IPS-NIHi11 (cell line): ENCODE data around the gene SRGAP2C.
"Not testable (repeated sequence)": the region's sequence is repeated elsewhere in the genome, so short reads cannot be mapped to it uniquely, and the experiment has no call there.

Source experiments
- DNase-seq: peaks from one replicate; pipeline ENCODE4 v3.0.0; 2012; ENCODE audit warnings: mixed read lengths, low spot score

SRGAP2C gene

DNA sequence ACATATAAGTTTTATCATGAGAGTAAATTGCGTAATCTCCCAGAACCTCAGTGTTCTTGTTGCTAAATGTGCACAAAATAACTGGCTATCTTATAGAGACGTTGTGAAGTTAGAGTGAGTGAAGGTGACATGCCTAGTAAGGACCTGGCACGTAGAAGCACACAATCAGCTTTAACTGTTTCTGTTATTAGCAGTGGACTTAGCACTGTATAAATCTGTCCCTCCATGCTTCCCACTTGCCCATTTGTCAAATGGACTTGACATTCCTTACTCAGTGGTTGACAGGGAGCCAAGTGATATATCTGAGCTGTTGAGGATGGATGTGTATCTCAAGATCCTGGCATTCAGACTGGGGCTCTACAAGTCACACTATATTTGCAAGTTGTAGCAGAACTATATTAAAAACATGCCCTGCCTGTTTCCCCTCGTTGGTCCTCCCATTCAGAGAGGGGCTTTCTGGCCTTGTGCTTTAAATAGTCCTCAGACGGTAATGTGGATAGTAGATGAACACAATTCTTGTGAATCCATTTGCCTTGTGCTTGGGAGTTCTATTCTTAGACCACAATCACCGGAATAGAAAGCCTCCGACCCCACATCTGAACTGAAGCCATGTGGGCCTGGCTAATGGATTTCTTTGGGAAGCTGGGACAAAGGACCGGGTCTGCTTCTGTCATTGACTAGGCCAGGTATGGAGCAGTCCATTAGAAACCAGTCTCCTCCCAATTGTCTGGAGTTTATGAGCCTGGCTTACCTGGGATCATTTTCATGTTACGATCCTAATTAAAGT is 43.0 kb downstream of the SRGAP2C start:
- DNase-seq = not testable (repeated sequence)

- DNase-seq = not testable (repeated sequence)
These were observed 45.9 kb downstream of the SRGAP2C start for GRCh38 chr1:121230636-121231035.

DNA sequence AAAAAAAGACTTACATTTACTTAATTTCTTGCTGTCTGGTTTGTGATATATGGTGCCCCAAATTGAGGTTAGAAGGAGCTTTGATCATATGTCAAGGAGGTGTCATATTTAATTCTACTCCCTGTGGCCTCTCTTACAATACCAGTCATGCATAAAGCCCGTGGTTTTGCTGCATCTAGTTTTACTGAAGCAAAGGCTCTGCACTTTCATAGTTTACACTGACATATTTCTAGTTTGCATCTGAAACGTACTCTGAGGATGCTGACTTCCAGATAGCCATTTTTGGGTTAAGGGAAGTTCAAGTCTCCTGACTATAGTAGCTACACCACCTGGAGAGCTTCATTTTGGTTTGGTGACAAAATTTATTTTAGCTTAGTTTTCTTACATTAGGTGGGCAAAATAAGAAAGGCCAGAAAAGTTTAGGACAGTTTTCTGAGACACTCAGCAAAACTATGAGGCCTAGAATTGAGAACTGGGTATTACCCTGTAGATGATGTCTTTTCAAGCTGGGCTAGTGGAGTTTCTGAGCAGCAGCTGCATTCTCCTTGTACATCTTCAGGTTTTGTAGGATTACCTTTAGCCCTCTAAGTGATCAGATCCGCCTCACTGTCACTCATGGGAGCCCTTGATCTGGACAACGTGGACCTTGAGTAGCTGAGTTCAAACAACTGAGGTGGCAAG is 47.8 kb downstream of the SRGAP2C start:
- not testable (repeated sequence) for DNase-seq

DNA sequence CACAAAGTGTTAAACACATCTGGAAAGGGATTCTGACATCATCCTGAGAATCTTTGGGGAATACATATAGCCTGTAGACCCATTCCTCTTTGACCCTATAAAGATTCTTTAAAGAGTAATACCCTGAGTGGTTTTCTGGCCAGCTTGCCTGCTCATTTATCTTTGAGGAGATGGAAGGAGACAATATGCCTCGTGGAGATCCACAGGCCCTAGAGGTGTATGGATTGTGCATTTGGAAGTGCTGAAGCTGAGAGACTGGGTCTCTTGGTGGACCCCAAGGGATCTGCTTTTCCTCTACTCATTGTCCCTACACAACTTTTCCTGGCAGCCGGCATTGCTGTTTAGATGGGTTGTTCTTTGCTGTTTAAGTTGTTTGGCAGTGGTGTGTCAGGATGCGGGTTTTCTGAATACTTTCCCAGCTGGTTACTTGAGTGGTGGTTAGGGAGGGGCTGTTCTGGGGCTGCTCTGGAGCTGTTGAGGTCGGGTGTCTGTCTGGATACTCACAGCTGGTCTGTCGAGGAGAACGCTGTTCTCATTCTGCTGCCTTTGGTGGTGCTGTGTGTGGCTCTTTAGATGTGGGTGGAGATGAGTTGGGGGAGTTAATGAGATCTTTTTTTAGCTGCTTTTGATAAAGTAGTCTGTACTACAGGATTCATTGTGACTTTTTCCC is 49.5 kb downstream of the SRGAP2C start:
- DNase-seq = not testable (repeated sequence)

DNA sequence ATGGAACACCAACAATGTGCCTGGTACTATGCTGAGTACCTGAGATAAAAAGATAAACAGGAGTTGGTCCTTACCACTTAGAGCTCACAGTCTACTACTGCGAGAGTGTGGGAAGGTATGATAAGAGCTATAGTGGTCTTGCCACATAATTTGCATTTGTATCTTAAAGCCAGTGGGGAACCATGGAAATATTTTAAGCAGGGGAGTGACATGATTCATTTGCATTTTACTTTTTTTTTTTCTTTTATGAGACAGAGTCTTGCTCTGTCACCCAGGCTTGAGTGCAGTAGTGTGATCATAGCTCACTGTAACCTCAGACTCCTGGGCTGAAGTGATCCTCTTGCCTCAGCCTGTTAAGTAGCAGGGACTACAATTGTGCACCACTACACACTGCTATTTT is 53.6 kb downstream of the SRGAP2C start:
- not testable (repeated sequence) for DNase-seq

- not testable (repeated sequence) for DNase-seq
These were observed 59.1 kb downstream of the SRGAP2C start for GRCh38 chr1:121243913-121244312.

- DNase-seq = not testable (repeated sequence)
These were observed 61.6 kb downstream of the SRGAP2C start for GRCh38 chr1:121246399-121246798.

DNA sequence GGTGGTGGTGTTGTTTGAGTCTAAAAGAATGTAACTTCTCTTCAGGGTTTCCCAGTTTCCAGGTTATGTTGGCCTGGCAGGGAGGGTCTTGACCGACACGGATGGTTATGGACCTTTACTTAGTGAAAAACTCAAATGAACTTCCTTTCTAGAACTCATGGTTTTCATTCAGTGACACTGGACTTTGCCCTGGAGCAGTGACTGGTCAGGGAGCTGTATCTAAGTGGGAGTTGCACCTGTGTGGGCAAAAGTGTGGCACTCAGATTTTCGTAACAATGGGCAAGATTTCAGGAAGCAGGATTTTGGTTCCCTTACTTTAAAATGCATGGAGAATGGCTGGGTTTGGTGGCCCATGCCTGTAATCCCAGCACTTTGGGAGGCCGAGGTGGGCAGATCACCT is 67.9 kb downstream of the SRGAP2C start:
- not testable (repeated sequence) for DNase-seq

GRCh38 chr1:121254618-121255017 is 69.8 kb downstream of the SRGAP2C start:
- DNase-seq = not testable (repeated sequence)

DNA sequence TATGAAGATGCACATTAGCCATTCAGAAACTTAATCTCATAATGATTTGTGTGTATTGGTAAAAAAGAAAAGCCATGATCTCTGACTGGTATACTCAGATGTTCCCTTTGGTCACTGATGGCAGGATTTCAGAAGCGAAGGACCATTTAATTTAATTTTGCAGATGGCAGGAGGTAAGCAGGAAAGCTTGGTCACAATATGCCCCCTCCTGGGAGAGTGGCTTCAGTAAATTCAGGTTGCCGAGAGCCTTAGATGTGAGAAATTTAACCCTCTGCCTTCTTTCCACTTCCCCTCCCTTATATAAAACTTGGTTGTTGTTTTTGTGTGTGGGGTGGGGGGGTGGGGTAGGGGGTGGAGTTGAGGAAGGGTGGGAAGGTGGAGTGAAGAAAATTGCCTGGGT is 72.9 kb downstream of the SRGAP2C start:
- DNase-seq = not testable (repeated sequence)

DNA sequence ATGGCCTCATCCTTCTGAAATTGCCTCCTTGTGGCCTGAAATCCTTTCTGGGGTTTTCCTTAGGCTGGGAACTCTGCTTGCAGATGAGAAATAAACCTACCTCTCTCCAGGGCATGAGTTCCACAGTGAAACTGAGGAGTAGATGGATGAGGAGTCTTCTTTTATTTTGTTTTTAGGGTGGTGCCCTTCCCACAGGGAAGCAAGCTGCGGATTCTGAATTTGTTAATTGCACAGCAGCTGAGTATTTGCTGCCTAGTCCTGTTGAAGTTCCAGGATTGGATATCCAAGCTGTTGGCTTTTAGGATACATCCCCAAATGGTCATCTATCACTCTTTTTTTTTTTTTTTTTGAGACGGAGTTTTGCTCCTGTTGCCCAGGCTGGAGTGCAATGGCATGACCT is 73.4 kb downstream of the SRGAP2C start:
- not testable (repeated sequence) for DNase-seq

DNA sequence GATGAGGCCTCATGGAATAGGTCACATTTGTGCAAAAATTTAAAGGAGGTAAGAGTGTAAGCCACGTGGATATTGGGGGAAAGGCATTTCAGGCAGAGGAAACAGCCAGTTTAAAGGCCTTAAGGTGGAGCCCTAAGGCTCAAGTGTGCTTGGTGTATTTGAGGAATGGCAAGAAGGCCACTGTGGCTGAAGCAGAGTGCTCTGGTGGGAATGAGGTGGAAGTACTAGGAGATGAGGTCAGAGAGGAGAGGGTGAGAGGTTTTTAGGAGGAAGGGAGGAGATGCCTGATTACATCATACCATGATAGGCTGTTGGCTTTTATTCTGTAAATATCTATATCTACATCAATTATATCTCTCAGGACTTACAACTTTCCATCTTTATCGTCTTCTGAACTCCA is 75.4 kb downstream of the SRGAP2C start:
- not testable (repeated sequence) for DNase-seq

GRCh38 chr1:121262163-121262562 is 77.4 kb downstream of the SRGAP2C start:
- DNase-seq = not testable (repeated sequence)

GRCh38 chr1:121263789-121264244 is 79.0 kb downstream of the SRGAP2C start:
- not testable (repeated sequence) for DNase-seq

DNA sequence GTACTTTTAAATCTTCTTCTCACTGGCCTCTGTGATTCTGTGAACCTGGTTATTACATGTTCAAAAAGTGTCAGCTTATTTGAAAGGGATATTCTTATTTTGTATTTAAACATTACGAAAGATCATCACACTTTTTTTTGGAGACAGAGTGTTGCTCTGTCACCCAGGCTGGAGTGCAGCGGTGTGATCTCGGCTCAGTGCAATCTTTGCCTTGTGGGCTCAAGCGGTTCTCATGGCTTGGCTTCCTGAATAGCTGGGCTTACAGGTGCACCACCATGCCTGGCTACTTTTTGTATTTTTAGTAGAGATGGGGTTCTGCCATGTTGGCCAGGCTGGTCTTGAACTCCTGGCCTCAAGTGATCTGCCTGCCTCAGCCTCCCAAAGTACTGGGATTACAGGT is 82.3 kb downstream of the SRGAP2C start:
- DNase-seq = not testable (repeated sequence)

GRCh38 chr1:121269309-121269708 is 84.5 kb downstream of the SRGAP2C start:
- DNase-seq = not testable (repeated sequence)

GRCh38 chr1:121269973-121270372 is 85.2 kb downstream of the SRGAP2C start:
- not testable (repeated sequence) for DNase-seq

- not testable (repeated sequence) for DNase-seq
These were observed 86.5 kb downstream of the SRGAP2C start for GRCh38 chr1:121271143-121271715.

GRCh38 chr1:121275435-121275834 is 90.7 kb downstream of the SRGAP2C start:
- DNase-seq = not testable (repeated sequence)

DNA sequence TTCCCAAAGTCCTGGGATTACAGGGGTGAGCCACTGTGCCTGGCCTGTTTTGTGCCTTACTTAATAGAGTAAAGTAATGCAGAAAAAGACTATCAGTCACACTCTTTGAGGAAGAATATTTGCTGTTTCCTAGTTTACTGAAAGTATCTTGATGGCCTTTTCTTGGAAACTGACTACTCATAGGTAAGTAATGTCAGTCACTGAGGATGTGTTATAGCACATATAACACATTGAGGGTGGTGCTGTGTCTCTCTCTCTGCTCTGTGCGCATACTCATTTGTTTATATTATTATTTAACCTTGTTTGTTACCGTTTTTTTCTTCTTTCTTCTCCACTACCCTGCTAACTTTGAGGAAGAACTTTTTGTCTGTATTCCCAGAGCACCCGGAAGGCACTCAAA is 93.4 kb downstream of the SRGAP2C start:
- DNase-seq = not testable (repeated sequence)

DNA sequence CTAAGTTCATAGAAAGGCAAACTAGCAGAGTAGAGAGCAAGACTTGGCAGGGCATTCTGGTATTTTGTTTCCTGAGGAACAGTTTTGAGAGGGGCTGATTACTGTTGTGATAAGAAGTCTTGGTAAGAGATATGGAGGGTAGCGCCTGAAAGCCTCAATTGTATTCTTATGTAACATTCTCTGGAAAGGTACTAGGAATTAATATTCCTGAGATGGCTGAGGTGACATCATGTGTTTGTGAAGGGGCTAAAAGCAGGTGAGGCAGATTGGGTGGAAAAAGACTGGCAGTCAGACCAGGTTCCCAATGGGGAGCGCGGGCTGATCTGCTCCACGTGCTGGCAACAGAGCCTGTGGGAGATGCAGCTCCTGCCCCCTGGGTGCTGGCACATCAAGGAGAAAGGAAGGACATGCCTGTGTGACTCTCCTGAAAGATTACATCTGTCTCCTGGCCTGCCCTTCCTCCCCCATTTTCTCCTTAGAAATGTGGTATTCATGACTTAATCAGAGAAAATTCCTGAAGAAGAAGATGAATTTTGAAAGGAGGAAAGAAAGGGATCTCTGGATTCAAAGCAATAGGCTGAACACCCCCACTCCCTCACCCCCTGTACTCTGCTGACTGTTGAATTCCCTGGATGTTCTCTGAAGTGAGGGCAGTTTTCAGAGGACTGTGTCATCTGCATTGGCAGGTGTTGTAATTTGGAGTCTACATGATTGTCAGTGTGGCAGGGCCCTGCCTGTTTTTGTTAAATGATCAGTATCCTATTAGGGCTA is 94.2 kb downstream of the SRGAP2C start:
- not testable (repeated sequence) for DNase-seq
